NCI-H2107 (cell line): ENCODE results near the gene CEP290.

Source experiments
- DNase-seq: peaks from one replicate; lab custom pipeline; 2025; lab: John Stamatoyannopoulos, UW

The CEP290 gene

GRCh38 chr12:88141774-88142609 lies at the start of gene CEP290, which contains the start of gene TMTC3:
TSS of gene CEP290 (minus strand) at chr12:88142088. CDS start at chr12:88141307, 781 bp downstream.
TSS of gene TMTC3 (plus strand) at chr12:88142307. CDS start at chr12:88148316, 6,009 bp downstream.
- peak; percentile 98 for DNase-seq

GRCh38 chr12:88188180-88188579 lies 46.3 kb upstream of the CEP290 start:
- DNase-seq, result no peak

- no peak for DNase-seq
Measured at GRCh38 chr12:88187571-88187970, 45.7 kb upstream of the CEP290 start.

- DNase-seq, result no peak
Measured at GRCh38 chr12:88185988-88186387, 44.1 kb upstream of the CEP290 start.

- DNase-seq, result no peak
Measured at GRCh38 chr12:88185279-88185678, 43.4 kb upstream of the CEP290 start.

- no peak for DNase-seq
Measured at GRCh38 chr12:88184196-88184595, 42.3 kb upstream of the CEP290 start.

GRCh38 chr12:88182416-88182815 lies 40.5 kb upstream of the CEP290 start:
- DNase-seq, result no peak

- no peak for DNase-seq
Measured at GRCh38 chr12:88181881-88182280, 40.0 kb upstream of the CEP290 start.

GRCh38 chr12:88179436-88180014 lies 37.6 kb upstream of the CEP290 start:
- no peak for DNase-seq

- DNase-seq, result no peak
Measured at GRCh38 chr12:88175544-88175943, 33.7 kb upstream of the CEP290 start.

- no peak for DNase-seq
Measured at GRCh38 chr12:88172844-88173407, 31.0 kb upstream of the CEP290 start.

GRCh38 chr12:88167384-88167783 lies 25.5 kb upstream of the CEP290 start:
- DNase-seq, result no peak

GRCh38 chr12:88166179-88166578 lies 24.3 kb upstream of the CEP290 start:
- no peak for DNase-seq

GRCh38 chr12:88163371-88163770 lies 21.5 kb upstream of the CEP290 start:
- DNase-seq, result no peak

- DNase-seq, result no peak
Measured at GRCh38 chr12:88156075-88156654, 14.3 kb upstream of the CEP290 start.

- DNase-seq, result no peak
Measured at GRCh38 chr12:88153959-88154358, 12.1 kb upstream of the CEP290 start.

- no peak for DNase-seq
Measured at GRCh38 chr12:88150063-88150462, 8.2 kb upstream of the CEP290 start.

- DNase-seq, result no peak
Measured at GRCh38 chr12:88145567-88146505, 3.9 kb upstream of the CEP290 start.

- DNase-seq, result no peak
Measured at GRCh38 chr12:88144546-88145468, 2.9 kb upstream of the CEP290 start.

- DNase-seq, result no peak
Measured at GRCh38 chr12:88144037-88144436, 2.1 kb upstream of the CEP290 start.

GRCh38 chr12:88142610-88142991 lies 713 bp upstream of the CEP290 start:
- peak; percentile 32 for DNase-seq
